Retinal pigment epithelial cell (primary cell): ENCODE measurements around the gene FBXO3.
"Not testable (repeated sequence)": the region's sequence is repeated elsewhere in the genome, so short reads cannot be mapped to it uniquely, and the experiment has no call there.

Source experiments
- DNase-seq: peaks from one replicate; pipeline ENCODE4 v3.0.0-alpha.2; 2010; ENCODE audit warnings: low read depth
- H3K4me3 ChIP-seq: 2 replicates; pipeline ENCODE4 v1.5.1; 2011; ENCODE audit warnings: mild to moderate bottlenecking, low read length, control low read depth, moderate library complexity
- CTCF ChIP-seq: conservative IDR thresholded peaks from 2 replicates; pipeline ENCODE4 v1.5.1; 2011; ENCODE audit warnings: low read depth, low read length, control low read depth, inconsistent platforms

Gene FBXO3

GRCh38 chr11:33801821-33802193 lies 27.5 kb upstream of the FBXO3 start:
- H3K4me3 ChIP-seq, result peak overlapping the region; percentile 38
- TF ChIP-seq CTCF, result no peak
- no peak for DNase-seq

- no peak for TF ChIP-seq CTCF
- no peak for DNase-seq
- no peak overlapping the region for H3K4me3 ChIP-seq
Observed at GRCh38 chr11:33797879-33798278, 23.6 kb upstream of the FBXO3 start.

- DNase-seq, result peak; percentile 21
- no peak for TF ChIP-seq CTCF
- no peak overlapping the region for H3K4me3 ChIP-seq
Observed at GRCh38 chr11:33790040-33790439, 15.7 kb upstream of the FBXO3 start.

GRCh38 chr11:33788095-33788494 lies 13.8 kb upstream of the FBXO3 start:
- H3K4me3 ChIP-seq, DNase-seq: not testable (repeated sequence)

DNA sequence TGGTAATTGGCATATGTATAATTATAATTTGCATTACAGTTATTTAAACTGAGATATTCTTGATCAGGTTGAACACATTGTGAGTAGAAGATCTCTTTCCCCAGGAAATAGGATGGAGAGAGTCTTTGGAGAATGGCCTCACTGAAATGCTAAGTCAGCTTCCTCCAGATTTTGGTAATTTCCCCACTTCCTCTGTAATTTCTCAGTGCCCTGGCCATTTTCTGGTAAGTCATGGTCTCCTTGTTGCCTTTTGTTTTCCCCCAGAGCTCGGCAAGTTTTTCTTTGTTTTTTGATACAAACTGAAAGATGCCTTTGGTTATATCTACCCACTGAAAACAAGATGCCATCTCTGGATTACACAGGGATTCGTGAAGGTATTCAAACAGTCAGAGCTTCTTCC lies 12.8 kb upstream of the FBXO3 start:
- H3K4me3 ChIP-seq, result no peak overlapping the region
- DNase-seq, result no peak
- no peak for TF ChIP-seq CTCF

GRCh38 chr11:33785609-33786008 lies 11.3 kb upstream of the FBXO3 start:
- H3K4me3 ChIP-seq, result no peak overlapping the region
- no peak for DNase-seq
- no peak for TF ChIP-seq CTCF

- no peak overlapping the region for H3K4me3 ChIP-seq
- peak; percentile 42 for DNase-seq
- no peak for TF ChIP-seq CTCF
Observed at GRCh38 chr11:33779849-33780528, 5.7 kb upstream of the FBXO3 start.

DNA sequence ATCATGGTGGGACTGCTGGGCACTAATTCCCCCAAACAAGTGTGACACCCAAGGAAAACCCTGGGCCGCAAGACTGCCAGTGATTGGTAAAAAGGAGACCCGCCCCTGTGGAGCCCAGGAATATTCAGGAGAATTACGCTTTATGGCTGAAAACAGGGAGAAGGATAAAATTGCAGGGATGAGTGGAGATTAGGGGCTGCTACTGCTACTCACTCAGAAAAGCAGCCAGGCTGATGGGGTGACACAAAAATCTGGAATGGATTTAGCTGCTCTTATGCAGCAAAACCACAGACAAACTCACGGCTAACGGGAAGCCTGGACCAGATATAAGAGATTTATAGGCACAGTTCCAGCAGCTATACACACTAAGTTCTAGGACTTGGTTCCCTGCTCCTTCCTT lies 4.4 kb upstream of the FBXO3 start:
- no peak for TF ChIP-seq CTCF
- H3K4me3 ChIP-seq, result no peak overlapping the region
- peak; percentile 31 for DNase-seq
